Measurements from ENCODE around the gene LYVE1. TPM values are rescaled to one million over a fixed set of nuclear protein-coding genes. Genes with fewer than 3 reads are reported as not detected.

The LYVE1 gene
- total RNA-seq, 1 experiment from 2014 or later, result 0.31 TPM

- Histone ChIP-seq H3K27ac (ENCODE audit: low read length) (no peak overlapping the region), H3K9me3 (ENCODE audit: control insufficient read depth, insufficient read depth, low read depth, low read length) (no peaks in the 10 kb centered on the region), H3K36me3 (ENCODE audit: control insufficient read depth, insufficient read depth, low read length) (no peaks in the 10 kb centered on the region), H3K4me1 (ENCODE audit: control insufficient read depth, insufficient read depth, low read length) (no peaks in the 10 kb centered on the region), H3K4me3 (ENCODE audit: low read depth in 2 of 2, low read length in 2 of 2) (no peak overlapping the region), H3K27me3 (ENCODE audit: control insufficient read depth, insufficient read depth, low read length) (peaks cover 26% of the 10 kb centered on the region; the same call in 1 of the 2 replicates)
- in situ Hi-C loops (cut with HindIII; ENCODE audit: low pct_unique_long_range_greater_than_20kb, low sequenced_read_pairs) (no loop called here), intact Hi-C loops (cut with micrococcal nuclease; ENCODE audit: unreplicated experiment) (no loop called here)
- no peak for DNase-seq (ENCODE audit: low read depth, low spot score)
- ATAC-seq, result no peak
- POLR2A ChIA-PET, result interaction anchor here (0.7 kb wide), 2 partner anchors 24 to 184 kb away, joined by 3 to 8 read pairs; no protein-coding TSS in a partner anchor
- BruUV-seq (replicated peaks), result no TSS peak
- CTCF ChIA-PET, result no interaction called here
- TF ChIP-seq SIN3A (IDR thresholded peaks at IDR 0.05; ENCODE audit: borderline replicate concordance, insufficient read depth, low read depth, low read length) (no peak), TCF7L2 (IDR thresholded peaks at IDR 0.05; ENCODE audit: low read depth, low read length) (no peak), CTCF (IDR thresholded peaks at IDR 0.05) (no peak), POLR2AphosphoS5 (IDR thresholded peaks at IDR 0.05; ENCODE audit: low read depth, low read length) (no peak), REST (IDR thresholded peaks at IDR 0.05; ENCODE audit: insufficient read depth in 1 of 2, low read depth in 2 of 2, low read length in 1 of 2) (no peak)
These were observed 19.5 kb upstream of the LYVE1 start for GRCh38 chr11:10587995-10588394.

- no peaks in the 10 kb centered on the region for H3K36me3 ChIP-seq (ENCODE audit: control insufficient read depth, insufficient read depth, low read length)
- TF ChIP-seq POLR2AphosphoS5 (IDR thresholded peaks at IDR 0.05; ENCODE audit: low read depth, low read length) (no peak), CTCF (IDR thresholded peaks at IDR 0.05) (no peak), TCF7L2 (IDR thresholded peaks at IDR 0.05; ENCODE audit: low read depth, low read length) (no peak), REST (IDR thresholded peaks at IDR 0.05; ENCODE audit: insufficient read depth in 1 of 2, low read depth in 2 of 2, low read length in 1 of 2) (no peak), SIN3A (IDR thresholded peaks at IDR 0.05; ENCODE audit: borderline replicate concordance, insufficient read depth, low read depth, low read length) (no peak)
- no peak overlapping the region for H3K27ac ChIP-seq (ENCODE audit: low read length)
- ChIA-PET POLR2A (interaction anchor here (0.7 kb wide), 1 partner anchor 184 kb away, joined by 3 read pairs; no protein-coding TSS in a partner anchor), CTCF (no interaction called here)
- intact Hi-C loops (cut with micrococcal nuclease; ENCODE audit: unreplicated experiment), result no loop called here
- no TSS peak for BruUV-seq (replicated peaks)
- DNase-seq (ENCODE audit: low read depth, low spot score), result no peak
- no peak overlapping the region for H3K4me3 ChIP-seq (ENCODE audit: low read depth in 2 of 2, low read length in 2 of 2)
- no peaks in the 10 kb centered on the region for H3K4me1 ChIP-seq (ENCODE audit: control insufficient read depth, insufficient read depth, low read length)
- no peaks in the 10 kb centered on the region for H3K9me3 ChIP-seq (ENCODE audit: control insufficient read depth, insufficient read depth, low read depth, low read length)
- H3K27me3 ChIP-seq (ENCODE audit: control insufficient read depth, insufficient read depth, low read length), result peaks cover 24% of the 10 kb centered on the region; the same call in 1 of the 2 replicates
- in situ Hi-C loops (cut with HindIII; ENCODE audit: low pct_unique_long_range_greater_than_20kb, low sequenced_read_pairs), result no loop called here
- no peak for ATAC-seq
These were observed 18.9 kb upstream of the LYVE1 start for GRCh38 chr11:10587388-10587787.
